HFFc6 (cell line): ENCODE data around the gene CLPTM1L. TPM values are rescaled to one million over a fixed set of nuclear protein-coding genes. Genes with fewer than 3 reads are reported as not detected.
"Not testable (repeated sequence)": the region's sequence is repeated elsewhere in the genome, so short reads cannot be mapped to it uniquely, and the experiment has no call there.

Source experiments
- DNase-seq: peaks from one replicate; pipeline ENCODE4 v3.0.0-alpha.2; 2018
- H3K27ac Mint-ChIP-seq: 2 replicates; pipeline ENCODE4 v1.8.0; 2020; ENCODE audit warnings: mild to moderate bottlenecking, mixed read lengths
- H3K27me3 Mint-ChIP-seq: 2 replicates; pipeline ENCODE4 v1.8.0; 2021; ENCODE audit warnings: mild to moderate bottlenecking, moderate library complexity, mixed read lengths; ENCODE audit not compliant: insufficient read depth
- H3K36me3 Mint-ChIP-seq: 2 replicates; pipeline ENCODE4 v1.8.0; 2021; ENCODE audit warnings: low read depth, mixed read lengths
- H3K4me1 Mint-ChIP-seq: 2 replicates; pipeline ENCODE4 v1.8.0; 2020; ENCODE audit warnings: low read depth, mixed read lengths
- H3K4me3 Mint-ChIP-seq: 2 replicates; pipeline ENCODE4 v1.8.0; 2020; ENCODE audit warnings: mild to moderate bottlenecking, moderate library complexity, mixed read lengths
- H3K9me3 Mint-ChIP-seq: 2 replicates; pipeline ENCODE4 v1.8.0; 2020; ENCODE audit warnings: mild to moderate bottlenecking, mixed read lengths
- CTCF ChIP-seq: fragments of 200-600 bp; sonication (generic); IDR thresholded peaks from 2 replicates; pipeline ENCODE4 v1.5.0; 2021; ENCODE audit warnings: antibody characterized with exemption, mild to moderate bottlenecking
- total RNA-seq, 6 experiments: library from RNA; stranded (reverse); fragmentation: NEBNext Ultra II Directional; extraction: Animal tissue kit (Norgen Biotek cat#: 25700); gene quantifications; 2 replicates in 1 of 6; 3 replicates in 5 of 6; pipeline ENCODE4 v1.2.3, GENCODE V29; 2021

The CLPTM1L gene
- total RNA-seq, 6 experiments from 2014 or later = 119 to 164 (median 143) TPM

GRCh38 chr5:1343931-1344901, 683 bp downstream of the CLPTM1L start:
- Mint-ChIP-seq H3K4me1 (peaks cover 22% of the 10 kb centered on the region), H3K36me3 (peaks cover 22% of the 10 kb centered on the region), H3K27ac (peak overlapping the region; percentile 65), H3K4me3 (peak overlapping the region; percentile 90), H3K9me3 (no peaks in the 10 kb centered on the region), H3K27me3 (peaks cover 2% of the 10 kb centered on the region)
- TF ChIP-seq CTCF = no peak
- no peak for DNase-seq

- Mint-ChIP-seq H3K4me3 (peak overlapping the region; percentile 90), H3K9me3 (no peaks in the 10 kb centered on the region), H3K27ac (peak overlapping the region; percentile 38; the same call in 1 of the 2 replicates), H3K36me3 (peaks cover 22% of the 10 kb centered on the region), H3K27me3 (peaks cover 2% of the 10 kb centered on the region), H3K4me1 (peaks cover 22% of the 10 kb centered on the region)
- TF ChIP-seq CTCF = no peak
- no peak for DNase-seq
Observed at GRCh38 chr5:1343315-1343751, 1.6 kb downstream of the CLPTM1L start.

GRCh38 chr5:1342711-1343110, 2.2 kb downstream of the CLPTM1L start:
- Mint-ChIP-seq H3K4me1 (peaks cover 22% of the 10 kb centered on the region), H3K36me3 (peaks cover 22% of the 10 kb centered on the region)
- H3K27ac Mint-ChIP-seq, H3K4me3 Mint-ChIP-seq, H3K9me3 Mint-ChIP-seq, H3K27me3 Mint-ChIP-seq, DNase-seq: not testable (repeated sequence)

GRCh38 chr5:1342268-1342667, 2.6 kb downstream of the CLPTM1L start:
- Mint-ChIP-seq H3K36me3 (peaks cover 22% of the 10 kb centered on the region), H3K4me1 (peaks cover 22% of the 10 kb centered on the region), H3K4me3 (no peak overlapping the region), H3K9me3 (no peaks in the 10 kb centered on the region), H3K27ac (no peak overlapping the region), H3K27me3 (peaks cover 2% of the 10 kb centered on the region)
- no peak for DNase-seq
- TF ChIP-seq CTCF = no peak

- Mint-ChIP-seq H3K27ac (no peak overlapping the region), H3K4me1 (peaks cover 22% of the 10 kb centered on the region), H3K27me3 (peaks cover 2% of the 10 kb centered on the region), H3K36me3 (peaks cover 22% of the 10 kb centered on the region), H3K9me3 (no peaks in the 10 kb centered on the region), H3K4me3 (no peak overlapping the region)
- no peak for DNase-seq
- TF ChIP-seq CTCF = no peak
Observed at GRCh38 chr5:1341863-1342262, 3.0 kb downstream of the CLPTM1L start.

GRCh38 chr5:1339818-1340210, 5.1 kb downstream of the CLPTM1L start:
- Mint-ChIP-seq H3K4me1 (peaks cover 14% of the 10 kb centered on the region), H3K36me3 (peaks cover 22% of the 10 kb centered on the region)
- not testable (repeated sequence) for H3K9me3 Mint-ChIP-seq, H3K27me3 Mint-ChIP-seq, DNase-seq, H3K4me3 Mint-ChIP-seq, H3K27ac Mint-ChIP-seq

GRCh38 chr5:1339139-1339817, 5.6 kb downstream of the CLPTM1L start:
- H3K4me3 Mint-ChIP-seq, H3K27me3 Mint-ChIP-seq, H3K27ac Mint-ChIP-seq, H3K9me3 Mint-ChIP-seq, DNase-seq: not testable (repeated sequence)
- Mint-ChIP-seq H3K36me3 (peaks cover 21% of the 10 kb centered on the region), H3K4me1 (peaks cover 14% of the 10 kb centered on the region)
